WTC11 (cell line): ENCODE data around the gene EEF2. TPM values are rescaled to one million over a fixed set of nuclear protein-coding genes. Genes with fewer than 3 reads are reported as not detected.
A peak's percentile ranks its signal among the peaks of the same experiment; 100 is the strongest.

ENCODE experiments used
- ATAC-seq: fragments of 200-7000 bp; cut with Tn5 transposase; 2 replicates; pipeline ENCODE4 v1.10.0; 2021; ENCODE audit warnings: mild to moderate bottlenecking, moderate library complexity
- CTCF ChIA-PET: fragments of 300-600 bp; sonication (Branson Sonifier 250); formaldehyde crosslinking; loops from one replicate; lab custom pipeline; 2021; ENCODE audit warnings: antibody characterized with exemption; lab: Charles Lee
- POLR2A ChIA-PET: fragments of 350-600 bp; sonication (Branson Sonifier 250); formaldehyde crosslinking; loops from one replicate; lab custom pipeline; 2021; ENCODE audit warnings: antibody characterized with exemption; lab: Charles Lee
- DNase-seq: peaks from one replicate; pipeline ENCODE4 v3.0.0; 2021; ENCODE audit warnings: low spot score
- H3K27ac Mint-ChIP-seq: 2 replicates; pipeline ENCODE4 v1.8.0; 2021; ENCODE audit warnings: mixed read lengths
- H3K27me3 Mint-ChIP-seq: 2 replicates; pipeline ENCODE4 v1.8.0; 2021; ENCODE audit warnings: low read depth, mild to moderate bottlenecking, moderate library complexity, mixed read lengths
- H3K36me3 Mint-ChIP-seq: 2 replicates; pipeline ENCODE4 v1.8.0; 2021; ENCODE audit warnings: mixed read lengths
- H3K4me1 Mint-ChIP-seq: 2 replicates; pipeline ENCODE4 v1.8.0; 2022; ENCODE audit warnings: mixed read lengths
- H3K4me3 Mint-ChIP-seq: 2 replicates; pipeline ENCODE4 v1.8.0; 2021; ENCODE audit warnings: mild to moderate bottlenecking, moderate library complexity, mixed read lengths
- H3K9me3 Mint-ChIP-seq: 2 replicates; pipeline ENCODE4 v1.8.0; 2021; ENCODE audit warnings: mixed read lengths
- ATF6 ChIP-seq: sonication (generic); formaldehyde crosslinking; IDR thresholded peaks from 2 replicates; pipeline ENCODE4 v1.8.1; 2023; ENCODE audit warnings: mild to moderate bottlenecking, missing genetic modification reagents
- FOXK1 ChIP-seq: sonication (generic); formaldehyde crosslinking; IDR thresholded peaks from 2 replicates; pipeline ENCODE4 v1.8.0; 2022; ENCODE audit warnings: mild to moderate bottlenecking, moderate library complexity, missing genetic modification reagents
- MLX ChIP-seq: sonication (generic); formaldehyde crosslinking; IDR thresholded peaks from 2 replicates; pipeline ENCODE4 v1.8.1; 2023; ENCODE audit warnings: mild to moderate bottlenecking, missing genetic modification reagents, moderate library complexity
- OVOL2 ChIP-seq: fragments of 250-450 bp; sonication (Bioruptor Pico); IDR thresholded peaks from 2 replicates; pipeline ENCODE4 v1.9.0; 2021; ENCODE audit warnings: mild to moderate bottlenecking, borderline replicate concordance
- PRDM15 ChIP-seq: sonication (generic); formaldehyde crosslinking; IDR thresholded peaks from 2 replicates; pipeline ENCODE4 v1.8.0; 2022; ENCODE audit warnings: missing genetic modification reagents
- PREB ChIP-seq: sonication (generic); formaldehyde crosslinking; IDR thresholded peaks from 2 replicates; pipeline ENCODE4 v1.8.1; 2022; ENCODE audit warnings: mild to moderate bottlenecking, missing genetic modification reagents, moderate library complexity, borderline replicate concordance
- SMAD4 ChIP-seq: sonication (generic); formaldehyde crosslinking; IDR thresholded peaks from 2 replicates; pipeline ENCODE4 v1.8.0; 2022; ENCODE audit warnings: mild to moderate bottlenecking, missing genetic modification reagents
- SOX15 ChIP-seq: fragments of 250-450 bp; sonication (Bioruptor Pico); IDR thresholded peaks from 2 replicates; pipeline ENCODE4 v1.9.0; 2021; ENCODE audit warnings: mild to moderate bottlenecking
- SP1 ChIP-seq: sonication (generic); formaldehyde crosslinking; conservative IDR thresholded peaks from 2 replicates; pipeline ENCODE4 v1.8.1; 2022; ENCODE audit warnings: missing genetic modification reagents
- USF1 ChIP-seq: sonication (generic); formaldehyde crosslinking; IDR thresholded peaks from 2 replicates; pipeline ENCODE4 v1.8.0; 2022; ENCODE audit warnings: mild to moderate bottlenecking, missing genetic modification reagents
- USF2 ChIP-seq: sonication (generic); formaldehyde crosslinking; IDR thresholded peaks from 2 replicates; pipeline ENCODE4 v1.8.1; 2023; ENCODE audit warnings: mild to moderate bottlenecking, missing genetic modification reagents, moderate library complexity
- ZBTB21 ChIP-seq: sonication (generic); formaldehyde crosslinking; IDR thresholded peaks from 2 replicates; pipeline ENCODE4 v1.8.1; 2023; ENCODE audit warnings: mild to moderate bottlenecking, missing genetic modification reagents, borderline replicate concordance
- ZNF232 ChIP-seq: sonication (generic); formaldehyde crosslinking; IDR thresholded peaks from 2 replicates; pipeline ENCODE4 v1.8.0; 2022; ENCODE audit warnings: mild to moderate bottlenecking, missing genetic modification reagents
- ZNF263 ChIP-seq: sonication (generic); formaldehyde crosslinking; IDR thresholded peaks from 2 replicates; pipeline ENCODE4 v1.8.1; 2022; ENCODE audit warnings: low read depth, mild to moderate bottlenecking, moderate library complexity, missing genetic modification reagents
- ZNF317 ChIP-seq: sonication (generic); formaldehyde crosslinking; IDR thresholded peaks from 2 replicates; pipeline ENCODE4 v1.8.1; 2023; ENCODE audit warnings: low read depth, mild to moderate bottlenecking, moderate library complexity, missing genetic modification reagents, borderline replicate concordance
- ZNF396 ChIP-seq: fragments of 250-450 bp; sonication (Bioruptor Pico); IDR thresholded peaks from 2 replicates; pipeline ENCODE4 v1.8.0; 2021; ENCODE audit warnings: mild to moderate bottlenecking, moderate library complexity, borderline replicate concordance
- ZSCAN18 ChIP-seq: fragments of 250-450 bp; sonication (Bioruptor Pico); IDR thresholded peaks from 2 replicates; pipeline ENCODE4 v2.1.2; 2022; ENCODE audit warnings: mild to moderate bottlenecking, moderate library complexity
- total RNA-seq: library from RNA; stranded (reverse); gene quantifications from 3 replicates; pipeline ENCODE4 v1.2.3, GENCODE V29; 2021

The EEF2 gene
- total RNA-seq, 1 experiment from 2014 or later: 3,572 TPM

GRCh38 chr19:3936506-3937442 lies 48.5 kb downstream of the EEF2 start (continued):
- TF ChIP-seq MLX (CRISPR knock-in tag): no peak
- TF ChIP-seq PREB (CRISPR knock-in tag): no peak
- no peak for TF ChIP-seq ZNF232
- TF ChIP-seq ZNF396 (CRISPR knock-in tag): no peak
- no peak for TF ChIP-seq ZSCAN18 (CRISPR knock-in tag)
- TF ChIP-seq SOX15: no peak
- TF ChIP-seq ZNF317 (CRISPR knock-in tag): no peak
- no peak for TF ChIP-seq ATF6 (CRISPR knock-in tag)

GRCh38 chr19:3932931-3933810 lies 52.1 kb downstream of the EEF2 start, which contains the start of gene NMRK2:
NMRK2 (plus strand) TSS chr19:3933069; CDS start chr19:3933672, 603 bp downstream.
- Mint-ChIP-seq H3K4me1 (peaks cover 7% of the 10 kb centered on the region), H3K36me3 (no peaks in the 10 kb centered on the region), H3K9me3 (no peaks in the 10 kb centered on the region), H3K27ac (peak within 1 kb of the TSS; percentile 96), H3K27me3 (no peaks in the 10 kb centered on the region), H3K4me3 (peak within 1 kb of the TSS; percentile 80)
- POLR2A ChIA-PET: interaction anchor here (0.7 to 2.5 kb wide), 9 partner anchors 13 to 74 kb away, joined by 3 to 21 read pairs (median 4); partner anchors contain the start of genes ATCAY, DAPK3, EEF2 and PIAS4
- DNase-seq (peak; percentile 78), ATAC-seq (peak; percentile 80)
- CTCF ChIA-PET: interaction anchor here (0.5 to 2.6 kb wide), 19 partner anchors 36 to 448 kb away, joined by 3 to 17 read pairs (median 4); partner anchors contain the start of genes ATCAY, DAPK3, EEF2 and MRPL54
- TF ChIP-seq ATF6 (CRISPR knock-in tag) (no peak), SP1 (peak; percentile 39; the same call in 1 of the 2 replicates), ZNF263 (CRISPR knock-in tag) (peak; percentile 74), FOXK1 (CRISPR knock-in tag) (peak; percentile 57; the same call in 1 of the 2 replicates), PREB (CRISPR knock-in tag) (no peak), USF1 (CRISPR knock-in tag) (peak; percentile 42; the same call in 1 of the 2 replicates), PRDM15 (CRISPR knock-in tag) (no peak), OVOL2 (no peak), USF2 (CRISPR knock-in tag) (0 out of 2 replicates have a peak, but pooled peaks have one; percentile 22), ZBTB21 (no peak), SMAD4 (CRISPR knock-in tag) (no peak)
